Smooth muscle cell (in vitro differentiated cells): ENCODE measurements around the gene IRX2. TPM values are rescaled to one million over a fixed set of nuclear protein-coding genes. Genes with fewer than 3 reads are reported as not detected.

Experiments
- DNase-seq: peaks from one replicate; lab custom pipeline; 2025; ENCODE audit not compliant: unreplicated experiment; lab: John Stamatoyannopoulos, UW
- H2AFZ ChIP-seq: fragments of 200-600 bp; sonication (generic); 2 replicates; pipeline ENCODE4 v1.6.0; 2016; ENCODE audit warnings: antibody characterized with exemption, low read depth, mild to moderate bottlenecking
- H3F3A ChIP-seq: fragments of 200-600 bp; sonication (generic); 2 replicates; pipeline ENCODE4 v1.6.0; 2017; ENCODE audit warnings: antibody characterized with exemption, low read depth
- H3K27ac ChIP-seq: fragments of 200-600 bp; sonication (generic); 2 replicates; pipeline ENCODE4 v1.5.1; 2016; ENCODE audit warnings: low read depth, mild to moderate bottlenecking
- H3K27me3 ChIP-seq: fragments of 200-600 bp; sonication (generic); 2 replicates; pipeline ENCODE4 v1.6.1; 2016; ENCODE audit warnings: low read depth, mild to moderate bottlenecking
- H3K36me3 ChIP-seq: fragments of 200-600 bp; sonication (generic); 2 replicates; pipeline ENCODE4 v1.5.1; 2016; ENCODE audit warnings: low read depth
- H3K4me1 ChIP-seq: fragments of 200-600 bp; sonication (generic); 2 replicates; pipeline ENCODE4 v1.5.1; 2016; ENCODE audit warnings: low read depth
- H3K4me2 ChIP-seq: fragments of 200-600 bp; sonication (generic); 2 replicates; pipeline ENCODE4 v1.6.0; 2016; ENCODE audit warnings: mild to moderate bottlenecking
- H3K4me3 ChIP-seq: fragments of 200-600 bp; sonication (generic); 2 replicates; pipeline ENCODE4 v1.5.1; 2016; ENCODE audit warnings: mild to moderate bottlenecking
- H3K79me2 ChIP-seq: fragments of 200-600 bp; sonication (generic); 2 replicates; pipeline ENCODE4 v1.6.0; 2016; ENCODE audit warnings: low read depth, mild to moderate bottlenecking
- H3K9ac ChIP-seq: fragments of 200-600 bp; sonication (generic); 2 replicates; pipeline ENCODE4 v1.6.0; 2016; ENCODE audit warnings: low read depth
- H3K9me3 ChIP-seq: fragments of 200-600 bp; sonication (generic); replicated peaks from 2 replicates; pipeline ENCODE4 v1.5.1; 2016; ENCODE audit warnings: low read depth
- H4K20me1 ChIP-seq: fragments of 200-600 bp; sonication (generic); 2 replicates; pipeline ENCODE4 v1.6.0; 2016; ENCODE audit warnings: low read depth
- CTCF ChIP-seq: fragments of 200-600 bp; sonication (generic); IDR thresholded peaks from 2 replicates; pipeline ENCODE4 v1.5.1; 2017; ENCODE audit warnings: borderline replicate concordance, mild to moderate bottlenecking, antibody characterized with exemption; ENCODE audit not compliant: insufficient read depth, poor library complexity, severe bottlenecking
- WGBS: methylation state at CpG from one replicate; pipeline ENCODE4 v1.1.7; 2016; ENCODE audit warnings: low lambda C conversion rate; 5-methylcytosine and 5-hydroxymethylcytosine counted together
- polyA plus RNA-seq: library from polyadenylated mRNA; unstranded; fragments of >200 nt; fragmentation: Nextera tagmentation; extraction: Ambion mirVana; gene quantifications from 2 replicates; pipeline ENCODE4 v1.2.1, GENCODE V29; 2016
- total RNA-seq: library from RNA; depleted of rRNA; stranded (reverse); fragments of >200 nt; gene quantifications from 2 replicates; pipeline ENCODE4 v1.2.3, GENCODE V29; 2014

The IRX2 gene
- total and polyA plus RNA-seq, 2 experiments from 2014 or later = 0.67 to 1.1 TPM

- Histone ChIP-seq H2AFZ (no peak overlapping the region), H3K4me3 (no peak overlapping the region), H3K27ac (no peak overlapping the region), H3K9me3 (no peaks in the 10 kb centered on the region), H3K4me2 (no peak overlapping the region), H3F3A (no peaks in the 10 kb centered on the region), H3K4me1 (no peaks in the 10 kb centered on the region), H4K20me1 (no peaks in the 10 kb centered on the region), H3K9ac (no peak overlapping the region), H3K79me2 (no peaks in the 10 kb centered on the region), H3K27me3 (peaks cover 4% of the 10 kb centered on the region), H3K36me3 (no peaks in the 10 kb centered on the region)
- no peak for DNase-seq
- 77% methylated on average over 10 of the region's 10 CpGs for WGBS
- no peak for TF ChIP-seq CTCF
Measured at GRCh38 chr5:2701592-2701991, 49.9 kb downstream of the IRX2 start.

DNA sequence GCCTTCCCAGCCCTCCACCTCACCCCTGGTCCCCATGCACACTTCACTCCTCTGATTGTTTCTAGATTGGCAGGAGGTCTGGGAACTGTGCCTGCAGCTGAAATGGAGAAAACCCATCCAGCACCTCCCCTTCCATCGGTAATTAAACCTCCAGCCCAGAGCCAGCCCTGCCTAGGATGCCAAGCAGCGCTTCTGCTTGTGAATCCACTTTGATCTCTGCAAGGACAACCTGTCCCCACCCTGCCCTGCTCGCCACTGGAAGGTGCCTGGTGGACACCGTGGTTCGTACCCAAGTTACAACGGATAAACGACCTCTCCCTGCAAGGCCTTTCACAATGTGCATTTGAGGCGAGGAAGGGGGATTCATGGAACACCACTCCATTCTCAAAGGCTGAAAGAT, 50.6 kb downstream of the IRX2 start:
- Histone ChIP-seq H3K27ac (no peak overlapping the region), H3K4me2 (no peak overlapping the region), H3K27me3 (no peaks in the 10 kb centered on the region), H3K9ac (no peak overlapping the region), H3K79me2 (no peaks in the 10 kb centered on the region), H3K36me3 (no peaks in the 10 kb centered on the region), H2AFZ (no peak overlapping the region), H4K20me1 (no peaks in the 10 kb centered on the region), H3K4me3 (no peak overlapping the region), H3F3A (no peaks in the 10 kb centered on the region), H3K4me1 (no peaks in the 10 kb centered on the region), H3K9me3 (no peaks in the 10 kb centered on the region)
- WGBS = 91% methylated on average over 8 of the region's 8 CpGs
- TF ChIP-seq CTCF = no peak
- DNase-seq = no peak

- Histone ChIP-seq H4K20me1 (no peaks in the 10 kb centered on the region), H3F3A (no peaks in the 10 kb centered on the region), H2AFZ (no peak overlapping the region), H3K27me3 (no peaks in the 10 kb centered on the region), H3K9ac (no peak overlapping the region), H3K4me3 (no peak overlapping the region), H3K27ac (no peak overlapping the region), H3K4me2 (no peak overlapping the region), H3K36me3 (no peaks in the 10 kb centered on the region), H3K79me2 (no peaks in the 10 kb centered on the region), H3K4me1 (no peaks in the 10 kb centered on the region), H3K9me3 (no peaks in the 10 kb centered on the region)
- 93% methylated on average over 13 of the region's 17 CpGs for WGBS
- no peak for TF ChIP-seq CTCF
- DNase-seq = no peak
Measured at GRCh38 chr5:2699686-2700085, 51.8 kb downstream of the IRX2 start.

DNA sequence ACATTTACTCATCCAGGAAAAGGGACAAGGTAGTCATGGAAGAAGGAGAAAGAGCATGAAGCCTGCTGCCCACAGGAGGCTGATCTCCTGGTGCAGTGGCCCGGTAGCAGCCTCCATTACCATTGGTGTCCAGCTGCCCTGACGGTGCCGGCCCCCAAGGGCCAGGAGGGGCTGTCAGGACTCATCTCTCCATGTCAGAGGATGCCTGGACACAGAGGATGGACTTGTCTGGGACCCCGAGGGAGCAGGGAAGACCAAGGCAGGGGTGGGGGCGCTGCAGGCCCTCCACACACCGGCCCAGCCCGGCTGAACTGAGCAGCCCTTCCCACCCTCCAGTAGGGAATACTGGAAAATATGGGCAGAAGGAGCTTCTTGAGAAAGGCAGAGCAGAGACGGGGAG, 52.2 kb downstream of the IRX2 start:
- Histone ChIP-seq H3K79me2 (no peaks in the 10 kb centered on the region), H3K27me3 (no peaks in the 10 kb centered on the region), H4K20me1 (no peaks in the 10 kb centered on the region), H3K36me3 (no peaks in the 10 kb centered on the region), H3K27ac (no peak overlapping the region), H3F3A (no peaks in the 10 kb centered on the region), H2AFZ (no peak overlapping the region), H3K4me1 (no peaks in the 10 kb centered on the region), H3K4me3 (no peak overlapping the region), H3K9ac (no peak overlapping the region), H3K4me2 (no peak overlapping the region), H3K9me3 (no peaks in the 10 kb centered on the region)
- no peak for TF ChIP-seq CTCF
- WGBS = 87% methylated on average over 8 of the region's 8 CpGs
- no peak for DNase-seq
